T-helper 1 cell (primary cell): ENCODE measurements around the gene CRYGS.
"Not testable (repeated sequence)": the region's sequence is repeated elsewhere in the genome, so short reads cannot be mapped to it uniquely, and the experiment has no call there.

Experiments
- DNase-seq, 5 donors: peaks; one replicate each; pipeline ENCODE4 v3.0.0-alpha.2; 2012 to 2020
- total RNA-seq, 4 donors: gene quantifications; one replicate each; lab custom pipeline; 2026; lab: John Stamatoyannopoulos, UW

The CRYGS gene
- total RNA-seq = 1.2 to 2.7 (median 1.8) reads per million in 4 donors

- DNase-seq = no peak
These were observed at the start of gene CRYGS for GRCh38 chr3:186544281-186544680. TSS of gene CRYGS (minus strand) at chr3:186544380. CDS start at chr3:186544326, 54 bp downstream.

DNA sequence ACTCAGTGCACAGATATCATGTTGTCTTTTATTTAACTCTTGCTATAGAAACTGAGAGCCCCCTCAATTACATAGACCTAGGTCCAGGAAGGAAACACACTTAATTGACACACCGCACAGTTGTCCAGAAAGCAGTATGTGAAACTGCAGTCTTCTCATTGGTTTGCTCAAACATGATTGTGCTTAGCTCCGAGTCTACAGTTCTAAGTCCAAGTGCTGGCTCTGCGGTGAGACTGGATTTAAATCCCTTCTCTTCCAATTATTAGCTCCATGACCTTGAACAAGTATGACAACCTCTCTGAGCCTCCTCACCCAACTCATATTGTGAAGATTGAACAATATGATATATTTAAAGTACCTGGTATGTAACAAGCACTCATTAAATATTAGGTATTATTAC is 49.7 kb upstream of the CRYGS start:
- DNase-seq = no peak

DNA sequence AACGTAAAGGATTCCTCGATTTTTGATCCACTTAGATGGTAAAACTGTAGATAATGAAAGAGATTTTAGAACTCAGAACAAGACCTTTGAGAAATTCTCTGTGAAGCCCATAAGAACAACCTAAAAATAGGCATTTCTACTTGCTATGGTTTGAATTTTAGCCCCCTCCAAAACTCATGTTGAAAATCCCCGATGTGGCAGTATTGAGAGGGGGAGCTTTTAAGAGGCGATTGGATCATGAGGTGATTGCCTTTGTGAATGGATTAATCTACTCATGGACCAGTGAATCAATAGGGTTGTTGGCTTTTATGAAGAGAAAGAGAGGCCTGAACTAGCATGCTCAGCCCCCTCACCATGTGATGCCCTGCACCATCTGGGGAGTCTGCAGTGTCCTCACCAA is 48.5 kb upstream of the CRYGS start:
- DNase-seq = no peak

DNA sequence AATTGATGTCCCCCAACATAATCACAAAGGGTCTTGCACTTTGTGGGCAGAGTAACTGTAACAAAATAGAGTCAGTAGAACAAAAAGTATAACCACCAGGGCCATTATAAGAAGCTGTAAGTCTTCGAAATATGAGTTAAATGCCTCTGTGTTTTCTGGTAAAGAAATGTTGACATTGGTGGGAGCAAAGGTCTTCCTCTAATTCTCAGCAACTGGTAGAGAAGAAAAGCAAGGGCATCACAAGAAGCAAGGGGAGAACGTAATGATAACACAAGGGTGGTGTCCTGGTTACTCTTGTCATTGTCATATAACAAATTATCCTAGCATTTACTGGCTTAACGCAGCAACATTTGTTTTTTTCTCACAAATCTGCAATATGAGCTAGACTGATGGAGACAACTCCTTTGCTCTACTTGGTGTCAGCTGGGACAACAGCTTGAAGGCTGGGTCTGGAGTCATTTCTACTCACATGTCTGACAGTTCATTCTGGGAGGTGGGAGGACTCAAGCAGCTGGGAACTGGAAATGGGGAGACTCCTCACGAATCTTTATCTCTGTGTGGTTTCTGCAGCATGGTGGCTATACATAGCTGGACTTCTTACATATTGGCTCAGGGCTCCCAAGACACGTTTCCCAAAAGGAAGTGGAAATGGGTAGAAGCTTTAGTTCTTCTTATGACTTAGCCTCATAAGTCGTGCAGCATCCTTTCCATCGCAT is 46.6 kb upstream of the CRYGS start:
- no peak for DNase-seq

DNA sequence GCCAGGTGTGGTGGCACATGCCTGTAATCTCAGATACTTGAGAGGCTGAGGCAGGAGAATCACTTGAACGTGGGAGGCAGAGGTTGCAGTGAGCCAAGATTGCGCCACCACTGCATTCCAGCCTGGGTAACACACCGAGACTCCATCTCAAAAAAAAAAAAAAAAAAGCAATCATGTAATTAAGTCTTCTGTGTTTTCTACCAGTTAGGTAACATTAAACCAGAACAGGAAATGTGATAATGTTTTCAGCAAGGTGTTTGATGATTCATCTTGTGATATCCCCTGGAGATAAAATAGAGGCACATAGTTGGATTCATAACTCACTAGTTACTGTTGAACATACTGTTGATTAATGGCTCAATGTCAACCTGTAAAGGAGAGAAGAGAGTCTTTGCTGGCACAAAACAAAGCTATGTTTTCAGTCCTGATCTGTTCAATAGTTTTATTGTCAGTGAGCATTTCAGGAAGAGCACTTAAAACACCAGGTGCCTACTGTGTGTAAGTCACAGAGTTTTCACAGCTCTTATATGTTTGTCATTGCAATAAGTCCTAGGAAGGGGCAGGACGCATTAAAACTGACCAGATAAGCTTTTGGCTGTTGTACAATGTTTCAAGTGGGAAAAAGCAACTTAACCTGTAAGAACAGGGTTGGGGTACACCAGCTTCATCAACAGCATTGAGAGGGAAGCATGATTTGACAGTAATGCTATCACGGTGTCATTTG is 45.8 kb upstream of the CRYGS start:
- DNase-seq = peak in 1 of 5 donors; percentile 19

DNA sequence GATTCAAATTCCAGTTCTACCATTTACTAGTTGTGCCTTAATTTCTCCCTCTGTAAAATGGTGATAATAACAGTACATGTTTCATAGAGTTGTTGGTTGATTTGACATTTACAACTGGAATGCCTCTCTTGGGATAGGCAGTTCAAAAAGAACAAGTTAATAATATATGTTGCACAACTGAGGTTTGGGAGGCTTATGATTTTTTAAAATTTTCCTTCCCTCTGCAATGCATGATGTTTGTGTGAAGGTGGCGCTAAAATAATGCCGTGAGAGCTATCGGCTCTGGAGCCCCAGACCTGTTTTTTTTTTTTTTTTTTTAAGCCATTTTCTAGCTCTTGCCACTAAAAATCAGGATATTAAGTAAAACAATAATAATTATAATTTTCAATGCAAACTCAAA is 44.9 kb upstream of the CRYGS start:
- no peak for DNase-seq

DNA sequence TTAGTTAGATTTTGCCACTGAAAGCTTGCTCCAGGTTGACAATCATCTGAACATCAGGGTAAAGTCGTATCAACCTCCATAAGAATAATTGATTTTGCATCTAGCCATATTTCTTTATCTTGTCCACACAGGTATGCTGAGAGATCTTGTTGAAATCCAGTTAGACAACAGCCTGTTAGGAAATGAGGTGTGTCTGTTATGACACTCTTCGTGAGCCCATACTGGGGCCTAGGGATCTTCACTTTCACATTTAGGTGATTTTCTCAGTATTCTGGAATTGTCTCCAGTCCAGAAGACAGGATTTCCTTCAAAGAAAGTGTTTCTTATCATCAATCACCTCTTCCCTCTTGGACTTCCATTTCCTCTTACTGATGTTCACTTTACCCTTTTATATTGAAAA is 44.5 kb upstream of the CRYGS start:
- no peak for DNase-seq

DNA sequence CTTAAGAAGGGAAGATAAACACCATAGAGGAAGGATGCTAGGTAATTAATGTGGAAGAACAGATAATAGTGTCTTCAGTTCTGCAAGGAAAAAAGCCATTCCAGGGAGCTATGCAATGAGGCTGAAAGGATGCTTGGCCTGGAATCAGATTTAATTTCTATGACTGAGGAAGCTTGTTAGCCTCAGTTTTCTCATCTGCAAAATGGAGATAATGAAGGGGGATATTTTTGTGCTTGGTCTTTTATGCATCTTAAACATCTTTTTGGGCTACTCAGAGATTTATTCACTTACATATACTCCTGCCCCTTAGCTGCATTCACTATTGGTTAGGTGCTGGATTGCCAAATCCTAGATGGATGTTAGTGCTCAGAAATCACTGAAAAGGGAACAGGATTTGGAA is 43.0 kb upstream of the CRYGS start:
- DNase-seq = no peak

DNA sequence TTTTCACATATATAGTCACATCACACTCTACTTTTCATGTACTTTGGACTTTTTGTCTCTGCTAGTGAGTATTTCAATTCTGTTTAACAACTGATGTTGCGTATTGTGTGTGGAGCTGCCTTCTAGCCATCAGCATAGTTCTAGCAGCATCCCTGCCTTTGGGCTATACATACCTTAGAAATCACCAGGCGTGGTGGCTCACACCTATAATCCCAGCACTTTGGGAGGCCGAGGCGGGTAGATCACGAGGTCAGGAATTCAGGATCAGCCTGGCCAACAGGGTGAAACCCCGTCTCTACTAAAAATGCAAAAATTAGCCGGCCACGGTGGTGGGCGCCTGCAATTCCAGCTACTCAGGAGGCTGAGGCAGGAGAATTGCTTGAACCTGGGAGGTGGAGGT is 42.1 kb upstream of the CRYGS start:
- not testable (repeated sequence) for DNase-seq

GRCh38 chr3:186583831-186584230 is 39.7 kb upstream of the CRYGS start:
- DNase-seq = no peak

GRCh38 chr3:186582541-186582940 is 38.4 kb upstream of the CRYGS start:
- DNase-seq = no peak

DNA sequence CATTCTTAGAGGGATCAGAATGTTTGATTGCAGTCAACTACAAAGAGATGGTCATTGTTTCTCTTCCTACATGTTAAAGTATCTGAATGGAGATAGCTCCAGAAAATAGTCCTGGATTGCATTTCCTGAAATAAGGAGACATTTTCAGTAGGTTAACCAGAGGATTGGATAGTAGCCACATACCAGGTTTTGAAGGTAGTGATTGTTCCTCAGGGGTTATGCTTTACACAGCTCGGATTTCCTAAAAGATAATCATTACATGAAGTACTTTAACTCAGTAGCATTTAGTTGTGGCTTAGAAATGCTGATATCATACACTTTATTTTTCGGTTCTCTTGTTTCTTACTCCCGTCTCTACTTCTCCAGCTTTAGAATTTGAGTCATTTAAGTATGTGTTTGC is 36.6 kb upstream of the CRYGS start:
- DNase-seq = no peak

DNA sequence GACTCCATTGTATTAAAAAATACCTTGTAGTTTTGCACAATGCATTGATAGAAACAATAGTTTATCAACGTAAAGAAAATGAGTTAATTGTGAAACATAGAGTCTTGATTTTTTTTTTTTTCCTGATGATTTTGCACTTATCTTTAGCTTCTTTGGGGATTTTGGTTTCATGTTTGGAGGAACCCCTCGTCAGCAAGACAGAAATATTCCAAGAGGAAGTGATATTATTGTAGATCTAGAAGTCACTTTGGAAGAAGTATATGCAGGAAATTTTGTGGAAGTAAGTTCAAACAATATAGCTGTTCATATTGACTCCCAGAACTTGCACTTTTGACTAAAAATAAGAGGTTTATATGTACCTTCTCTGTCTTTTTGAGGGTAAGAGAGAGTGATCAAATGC is 33.3 kb upstream of the CRYGS start:
- DNase-seq = no peak

GRCh38 chr3:186571644-186572013 is 27.4 kb upstream of the CRYGS start:
- DNase-seq = no peak

DNA sequence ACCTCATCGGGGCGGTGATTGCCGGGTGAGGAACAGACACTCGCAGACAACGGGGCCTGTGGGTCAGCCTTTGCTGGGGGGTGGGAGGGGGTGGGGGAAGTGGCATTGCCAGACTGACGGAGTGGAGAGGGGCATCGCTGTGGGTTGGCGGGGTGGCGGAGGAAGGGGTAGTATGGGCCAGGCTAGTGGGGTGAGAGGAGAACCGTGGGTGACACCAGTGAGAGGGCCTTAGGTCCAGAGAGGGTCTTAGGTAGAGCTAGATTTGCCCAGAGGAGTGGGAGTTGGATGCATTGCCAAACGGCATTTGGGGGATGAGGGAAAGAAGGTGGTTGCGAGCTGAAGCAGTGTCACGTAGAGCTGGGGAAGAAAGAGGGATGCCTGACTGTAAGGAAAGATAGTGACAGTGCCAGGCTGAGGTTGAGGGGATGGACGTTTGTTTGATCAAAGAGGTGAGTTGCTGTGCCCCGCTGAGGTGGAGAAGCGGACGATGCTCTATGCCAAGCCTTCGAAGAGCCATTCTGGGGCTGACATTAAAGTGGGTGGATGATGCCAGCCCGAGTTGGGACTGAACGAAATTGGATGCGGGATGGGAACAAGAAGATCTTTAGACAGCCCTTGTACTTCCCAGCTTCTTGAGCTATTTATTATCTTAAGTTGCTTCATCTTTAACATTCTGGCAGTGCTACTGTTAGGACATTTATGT is 26.9 kb upstream of the CRYGS start:
- DNase-seq = no peak

GRCh38 chr3:186570096-186570940 is 26.1 kb upstream of the CRYGS start, which contains the start of gene DNAJB11:
TSS of gene DNAJB11 (plus strand) at chr3:186570720. CDS start at chr3:186570898, 178 bp downstream.
- DNase-seq = peak; percentile 96 to 100 (median 99)

DNA sequence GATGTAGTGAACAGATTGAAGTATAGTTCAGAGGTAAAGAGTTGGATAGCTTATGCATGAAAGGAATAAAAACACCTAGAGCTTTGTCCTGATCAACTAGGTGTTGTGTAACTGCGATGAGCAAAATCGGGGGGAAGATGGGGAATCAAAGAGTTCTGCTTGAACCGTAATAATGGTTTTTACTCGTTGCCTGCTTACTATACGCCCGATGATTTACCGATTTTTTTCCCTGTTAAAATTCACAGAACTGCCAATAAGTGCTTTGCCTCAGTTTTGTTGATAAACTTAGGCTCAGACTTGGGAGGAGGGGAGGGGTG is 25.6 kb upstream of the CRYGS start:
- no peak for DNase-seq

DNA sequence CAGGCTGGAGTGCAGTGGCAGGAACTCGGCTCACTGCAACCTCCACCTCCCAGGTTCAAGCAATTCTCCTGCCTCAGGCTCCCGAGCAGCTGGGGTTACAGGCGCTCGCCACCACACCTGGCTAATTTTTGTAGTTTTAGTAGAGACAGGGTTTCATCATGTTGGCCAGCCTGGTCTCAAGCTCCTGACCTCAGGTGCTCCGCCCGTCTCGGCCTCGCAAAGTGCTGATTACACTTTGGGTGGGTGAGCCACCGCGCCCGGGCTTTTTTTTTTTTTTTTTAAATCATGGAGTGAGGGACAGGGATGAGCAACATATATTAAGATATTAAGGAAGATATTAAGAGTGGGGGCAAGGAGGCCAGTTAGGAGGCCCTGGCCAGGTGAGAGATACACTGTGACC is 25.2 kb upstream of the CRYGS start:
- not testable (repeated sequence) for DNase-seq

GRCh38 chr3:186567072-186567921 is 23.1 kb upstream of the CRYGS start, which contains the start of gene TBCCD1:
TSS of gene TBCCD1 (minus strand) at chr3:186567339. CDS start at chr3:186564329, 3,010 bp downstream.
- DNase-seq = peak; percentile 86 to 94 (median 89)

GRCh38 chr3:186566772-186567071 is 22.5 kb upstream of the CRYGS start:
- DNase-seq = no peak

DNA sequence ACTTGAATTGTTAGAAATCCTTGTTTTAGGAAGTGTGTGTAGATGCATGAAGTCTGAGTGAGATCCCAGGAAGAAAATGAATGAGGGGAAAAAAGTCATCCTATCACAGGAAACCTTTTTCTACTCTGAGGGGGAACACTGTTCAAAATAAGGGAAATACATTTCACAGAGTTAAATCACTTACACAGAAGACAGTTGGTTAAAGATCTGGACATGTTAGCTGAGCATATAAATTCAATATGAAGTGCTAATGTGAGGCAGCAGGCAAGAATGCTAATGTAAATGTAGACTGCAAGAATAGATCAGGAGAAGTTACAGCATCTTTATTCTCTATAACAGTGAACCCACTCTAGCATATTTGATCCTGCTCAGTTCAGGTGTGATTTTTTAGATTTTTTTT is 20.4 kb upstream of the CRYGS start:
- no peak for DNase-seq
